Endodermal cell (in vitro differentiated cells): Measurements from ENCODE around the gene POC1B. TPM values are rescaled to one million over a fixed set of nuclear protein-coding genes. Genes with fewer than 3 reads are reported as not detected.

Experiments
- DNase-seq: peaks from one replicate; pipeline ENCODE4 v3.0.0-alpha.2; 2017
- H3K27ac ChIP-seq: 2 replicates; pipeline ENCODE4 v1.5.1; 2013; ENCODE audit warnings: mild to moderate bottlenecking, low read depth, low read length, moderate library complexity
- H3K27me3 ChIP-seq: 2 replicates; pipeline ENCODE4 v1.6.1; 2013; ENCODE audit warnings: mild to moderate bottlenecking, low read length, moderate library complexity; ENCODE audit not compliant: insufficient read depth, control insufficient read depth, poor library complexity, severe bottlenecking
- H3K36me3 ChIP-seq: 2 replicates; pipeline ENCODE4 v1.7.0; 2013; ENCODE audit warnings: mild to moderate bottlenecking, low read length, moderate library complexity; ENCODE audit not compliant: control insufficient read depth, insufficient read depth
- H3K4me1 ChIP-seq: one replicate; pipeline ENCODE4 v1.7.0; 2013; ENCODE audit warnings: low read length; ENCODE audit not compliant: control insufficient read depth, insufficient read depth
- H3K4me3 ChIP-seq: 2 replicates; pipeline ENCODE4 v1.5.1; 2013; ENCODE audit warnings: mild to moderate bottlenecking, low read length, moderate library complexity
- H3K9ac ChIP-seq: 2 replicates; pipeline ENCODE4 v1.6.1; 2013; ENCODE audit warnings: mild to moderate bottlenecking, low read length, moderate library complexity; ENCODE audit not compliant: poor library complexity, severe bottlenecking; ENCODE audit errors: extremely low read depth
- H3K9me3 ChIP-seq: 2 replicates; pipeline ENCODE4 v1.6.1; 2013; ENCODE audit warnings: mild to moderate bottlenecking, low read length, moderate library complexity; ENCODE audit not compliant: control insufficient read depth
- H3K27ac Mint-ChIP-seq: 2 replicates; pipeline ENCODE4 v1.8.0; 2020; ENCODE audit warnings: mixed read lengths
- H3K27me3 Mint-ChIP-seq: 2 replicates; pipeline ENCODE4 v1.8.0; 2021; ENCODE audit warnings: mild to moderate bottlenecking, mixed read lengths; ENCODE audit not compliant: insufficient read depth
- H3K36me3 Mint-ChIP-seq: 2 replicates; pipeline ENCODE4 v1.8.0; 2020; ENCODE audit warnings: low read depth, mixed read lengths
- H3K4me1 Mint-ChIP-seq: 2 replicates; pipeline ENCODE4 v1.8.0; 2020; ENCODE audit warnings: mixed read lengths
- H3K4me3 Mint-ChIP-seq: 2 replicates; pipeline ENCODE4 v1.8.0; 2020; ENCODE audit warnings: mild to moderate bottlenecking, moderate library complexity, mixed read lengths
- H3K9me3 Mint-ChIP-seq: 2 replicates; pipeline ENCODE4 v1.8.0; 2020; ENCODE audit warnings: mild to moderate bottlenecking, mixed read lengths
- CTCF ChIP-seq: fragments of 200-600 bp; sonication (generic); conservative IDR thresholded peaks from 2 replicates; pipeline ENCODE4 v1.5.0; 2021; ENCODE audit warnings: antibody characterized with exemption, mild to moderate bottlenecking
- WGBS, 2 experiments: methylation state at CpG; one replicate each; pipeline versions ENCODE4 v1.1.5 to v1.1.7; 2013; ENCODE audit warnings: missing lambda C conversion rate in 2 of 2, mixed read lengths in 1 of 2; ENCODE audit not compliant: insufficient coverage in 1 of 2, insufficient read length in 1 of 2; 5-methylcytosine and 5-hydroxymethylcytosine counted together
- total RNA-seq, 2 donors: library from RNA; stranded (reverse); fragmentation: NEBNext Ultra II Directional in 1 of 2; extraction: Animal tissue kit (Norgen Biotek cat#: 25700) in 1 of 2; gene quantifications; 2 replicates in 1 of 2; 3 replicates in 1 of 2; pipeline ENCODE4 v1.2.1, GENCODE V29; 2021

Gene POC1B
- total RNA-seq, 2 donors from 2014 or later, result 22.3 to 36.1 TPM

GRCh38 chr12:89528434-89528833, 2.6 kb upstream of the POC1B start:
- peaks cover 7% of the 10 kb centered on the region for H3K36me3 Mint-ChIP-seq
- no peaks in the 10 kb centered on the region for H3K27me3 Mint-ChIP-seq
- WGBS, 2 experiments, result 98 to 100% methylated on average over 2 to 3 of the region's 4 CpGs

GRCh38 chr12:89525305-89525823, 483 bp downstream of the POC1B start:
- Mint-ChIP-seq H3K27ac (peak overlapping the region; percentile 55), H3K36me3 (peaks cover 27% of the 10 kb centered on the region), H3K9me3 (no peaks in the 10 kb centered on the region), H3K4me3 (peak overlapping the region; percentile 74), H3K4me1 (peaks cover 21% of the 10 kb centered on the region), H3K27me3 (no peaks in the 10 kb centered on the region)
- Histone ChIP-seq H3K36me3 (peaks cover 12% of the 10 kb centered on the region), H3K4me1 (peaks cover 6% of the 10 kb centered on the region), H3K9me3 (no peaks in the 10 kb centered on the region), H3K4me3 (peak overlapping the region; percentile 83), H3K27me3 (no peaks in the 10 kb centered on the region), H3K9ac (peak overlapping the region; percentile 56), H3K27ac (peak overlapping the region; percentile 45)
- peak; percentile 90 for DNase-seq
- no peak for TF ChIP-seq CTCF
- 0% methylated on average over 26 to 53 of the region's 53 CpGs for WGBS, 2 experiments

More at GRCh38 chr12:89528434-89528833, 2.6 kb upstream of the POC1B start:
- Mint-ChIP-seq H3K9me3 (no peaks in the 10 kb centered on the region), H3K4me3 (no peak overlapping the region), H3K27ac (no peak overlapping the region), H3K4me1 (peaks cover 12% of the 10 kb centered on the region)
- Histone ChIP-seq H3K9ac (no peak overlapping the region), H3K27me3 (no peaks in the 10 kb centered on the region), H3K4me3 (no peak overlapping the region), H3K9me3 (no peaks in the 10 kb centered on the region), H3K4me1 (peaks cover 3% of the 10 kb centered on the region), H3K36me3 (peaks cover 2% of the 10 kb centered on the region), H3K27ac (no peak overlapping the region)
- DNase-seq, result no peak
- no peak for TF ChIP-seq CTCF

- peak within 1 kb of the TSS; percentile 83 for H3K4me3 ChIP-seq
- Mint-ChIP-seq H3K4me3 (peak within 1 kb of the TSS; percentile 74), H3K9me3 (no peaks in the 10 kb centered on the region), H3K4me1 (peaks cover 21% of the 10 kb centered on the region), H3K36me3 (peaks cover 27% of the 10 kb centered on the region), H3K27ac (peak within 1 kb of the TSS; percentile 96), H3K27me3 (no peaks in the 10 kb centered on the region)
- no peaks in the 10 kb centered on the region for H3K27me3 ChIP-seq
- TF ChIP-seq CTCF, result peak; percentile 83
- H3K9me3 ChIP-seq, result no peaks in the 10 kb centered on the region
- peaks cover 12% of the 10 kb centered on the region for H3K36me3 ChIP-seq
- peak within 1 kb of the TSS; percentile 56 for H3K9ac ChIP-seq
- H3K4me1 ChIP-seq, result peaks cover 6% of the 10 kb centered on the region
- WGBS, 2 experiments, result 1 to 5% methylated on average over 17 to 43 of the region's 43 CpGs
- peak; percentile 98 for DNase-seq
- peak within 1 kb of the TSS; percentile 45 for H3K27ac ChIP-seq
These were observed 1.1 kb downstream of the POC1B start, which contains the start of gene GALNT4 for GRCh38 chr12:89524541-89525304. Gene GALNT4 (minus strand): TSS chr12:89524796. CDS start chr12:89524549, 247 bp downstream.
